ENCODE data around the gene PFKFB4.
"Not testable (repeated sequence)": the region's sequence is repeated elsewhere in the genome, so short reads cannot be mapped to it uniquely, and the experiment has no call there.

Gene PFKFB4

GRCh38 chr3:48530701-48531100, 25.9 kb downstream of the PFKFB4 start:
- not testable (repeated sequence) for DNase-seq (ENCODE audit: low read depth)

GRCh38 chr3:48528754-48529153, 27.8 kb downstream of the PFKFB4 start:
- DNase-seq (ENCODE audit: low read depth): no peak

DNA sequence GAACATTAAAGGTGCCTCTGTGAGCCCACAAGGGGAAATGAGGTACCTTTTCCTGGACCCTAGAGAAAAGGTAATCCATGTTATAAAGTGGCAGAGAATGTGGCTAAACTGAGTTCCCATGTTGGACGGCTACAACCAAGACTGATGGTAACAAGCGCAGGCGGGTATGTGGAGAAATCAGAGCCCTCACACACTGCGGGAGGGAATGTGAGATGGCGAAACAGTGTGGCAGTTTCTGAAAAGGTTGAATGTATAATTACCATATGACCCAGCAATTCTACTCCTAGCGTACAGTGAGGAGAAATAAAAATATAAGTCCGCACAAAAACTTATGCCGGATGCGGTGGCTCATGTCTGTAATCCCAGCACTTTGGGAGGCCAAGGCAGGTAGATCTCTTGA, 28.6 kb downstream of the PFKFB4 start:
- DNase-seq (ENCODE audit: low read depth): no peak

DNA sequence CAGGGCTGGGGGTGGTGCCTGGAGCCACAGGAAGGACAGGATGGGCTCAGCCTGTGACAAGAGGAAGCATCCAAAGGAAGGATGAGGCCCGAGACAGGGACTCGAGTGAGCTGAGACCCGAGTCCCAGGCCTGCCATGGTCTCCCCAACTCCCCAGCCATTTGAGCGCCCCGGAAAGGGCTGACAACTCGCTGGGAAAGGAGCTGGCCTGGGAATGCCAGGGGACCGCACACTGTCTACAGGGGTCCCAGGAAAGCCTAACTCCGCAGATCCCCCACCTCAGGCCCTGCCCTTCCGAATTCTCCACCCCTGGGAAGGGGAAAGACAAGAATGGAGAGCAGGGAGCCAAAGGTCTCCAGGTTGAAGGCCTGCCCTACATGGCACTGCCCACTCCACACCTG, 31.6 kb downstream of the PFKFB4 start:
- no peak for DNase-seq (ENCODE audit: low read depth)

DNA sequence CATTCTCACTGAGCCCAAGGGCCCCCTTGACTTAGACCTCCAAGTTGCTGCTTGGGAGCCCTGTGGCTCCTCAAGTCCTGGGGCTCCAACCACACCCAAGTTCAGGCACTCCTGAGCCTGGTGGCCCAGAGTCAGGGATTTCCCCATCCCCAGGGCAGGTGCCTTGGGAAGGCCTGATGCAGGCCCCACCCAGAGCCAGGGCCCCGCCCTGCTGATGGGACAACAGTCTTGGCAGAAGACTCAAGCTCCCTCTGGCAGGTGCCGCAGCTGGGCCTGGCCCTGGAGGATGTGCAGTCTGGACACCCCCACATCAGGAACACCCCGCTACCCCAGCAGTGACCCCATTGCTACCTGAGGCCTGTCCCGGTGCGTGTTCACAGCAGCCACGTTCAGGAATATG, 35.0 kb downstream of the PFKFB4 start:
- DNase-seq (ENCODE audit: low read depth): no peak

DNA sequence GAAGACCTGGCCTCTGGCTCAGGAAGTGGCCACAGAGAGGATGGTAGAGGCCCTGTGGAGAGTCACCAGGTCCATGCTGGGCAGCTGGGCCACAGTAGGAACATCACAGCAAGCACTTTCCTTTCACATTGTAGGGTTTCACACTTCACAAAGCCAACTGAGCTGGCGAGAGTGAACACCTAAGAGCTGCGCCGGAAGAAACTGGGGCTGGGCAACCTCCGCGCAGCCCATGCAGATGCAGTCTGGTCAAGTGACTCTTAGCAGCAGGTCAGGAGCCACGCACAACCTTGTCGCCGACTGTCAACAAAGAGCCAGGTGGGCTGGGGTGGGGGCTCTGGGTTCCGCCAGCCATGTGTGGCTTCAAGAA, 37.3 kb downstream of the PFKFB4 start:
- no peak for DNase-seq (ENCODE audit: low read depth)

DNA sequence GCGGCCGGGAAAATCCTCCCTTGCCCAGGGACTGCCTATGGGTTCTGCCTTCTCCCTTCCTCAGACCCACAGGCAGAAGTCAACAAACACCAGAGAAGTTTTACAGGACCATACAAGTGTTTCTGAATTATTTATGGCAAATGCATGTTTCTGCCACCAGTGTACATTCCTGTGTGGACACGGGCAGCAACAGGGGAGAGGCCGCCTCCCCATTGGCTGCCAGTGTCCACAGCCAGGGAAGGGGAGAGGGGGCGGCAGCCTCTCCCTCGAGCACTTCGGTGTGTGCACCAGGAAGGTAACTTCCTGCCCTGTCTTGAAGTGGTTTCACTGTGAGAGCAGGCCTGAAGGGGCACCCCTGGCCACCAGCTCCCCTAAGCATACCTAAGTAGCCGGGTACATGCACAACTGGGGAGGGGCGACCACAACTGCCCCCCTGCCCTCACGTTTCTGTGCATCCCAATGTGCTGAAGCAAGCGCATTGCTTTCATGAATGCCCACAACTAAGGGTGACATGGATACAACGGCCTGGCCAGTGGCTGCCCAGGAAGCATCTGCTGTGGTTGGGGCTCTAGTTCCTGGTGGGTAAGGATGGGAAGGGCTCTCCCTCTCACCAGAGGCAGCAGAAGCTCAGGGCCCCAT, 37.8 kb downstream of the PFKFB4 start:
- DNase-seq (ENCODE audit: low read depth): no peak

DNA sequence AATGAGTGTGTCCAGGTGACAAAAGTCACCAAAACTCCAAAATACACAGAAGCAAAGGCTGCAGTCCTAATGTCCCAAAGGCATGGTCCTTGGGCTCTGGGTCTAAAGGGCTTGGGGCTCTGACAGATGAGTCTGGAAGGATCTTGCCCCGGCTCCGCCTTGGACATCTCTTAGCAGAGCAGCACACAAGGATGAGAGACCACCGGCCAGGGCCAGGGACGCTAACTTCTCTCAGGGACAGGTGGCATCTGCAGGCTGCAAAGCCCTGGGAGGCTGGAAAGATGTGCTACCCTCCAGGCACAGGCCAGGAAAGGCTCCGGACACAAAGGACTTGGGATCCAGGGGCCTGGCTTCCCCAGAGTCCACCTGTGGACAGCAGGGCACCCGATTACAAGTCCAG, 38.5 kb downstream of the PFKFB4 start:
- DNase-seq (ENCODE audit: low read depth): no peak

- no peak for DNase-seq (ENCODE audit: low read depth)
Measured at GRCh38 chr3:48516571-48516970, 40.0 kb downstream of the PFKFB4 start.

DNA sequence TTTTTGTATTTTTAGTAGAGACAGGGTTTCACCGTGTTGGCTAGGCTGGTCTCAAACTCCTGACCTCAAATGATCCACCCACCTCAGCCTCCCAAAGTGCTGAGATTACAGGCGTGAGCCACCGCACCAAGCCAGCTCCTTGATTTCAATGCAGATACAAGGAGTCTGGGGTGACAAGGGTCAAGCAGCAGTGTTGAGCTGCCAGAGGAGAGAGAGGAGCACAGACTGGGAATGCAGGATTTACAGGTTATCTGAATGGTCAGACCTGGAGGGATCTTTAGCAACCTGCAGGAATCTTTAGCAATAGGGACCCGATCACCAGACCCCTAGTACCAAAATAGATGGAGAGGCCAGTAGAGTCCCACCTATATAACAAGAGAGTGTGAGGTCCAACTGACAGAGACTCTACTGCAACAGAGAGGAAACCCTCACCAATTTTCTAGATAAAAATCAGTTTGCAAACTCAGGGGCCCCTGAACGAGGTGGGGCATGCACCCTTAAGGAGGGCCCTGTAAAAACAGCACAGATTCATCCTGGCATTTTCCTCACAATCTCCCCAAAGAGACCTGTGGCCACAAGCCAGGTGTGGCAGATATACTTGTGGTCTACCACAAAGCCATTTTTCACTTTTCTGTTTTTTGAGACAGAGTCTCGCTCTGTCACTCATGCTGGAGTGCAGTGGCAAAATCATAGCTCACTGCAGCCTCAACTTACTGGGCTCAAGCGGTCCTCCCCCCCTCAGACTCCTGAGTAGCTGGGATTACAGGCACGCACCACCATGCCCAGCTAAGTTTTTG, 42.0 kb downstream of the PFKFB4 start:
- no peak for DNase-seq (ENCODE audit: low read depth)

- no peak for DNase-seq (ENCODE audit: low read depth)
Measured at GRCh38 chr3:48511551-48511950, 45.1 kb downstream of the PFKFB4 start.

GRCh38 chr3:48507256-48508061, 49.1 kb downstream of the PFKFB4 start:
- DNase-seq (ENCODE audit: low read depth): peak; percentile 68

- DNase-seq (ENCODE audit: low read depth): no peak
Measured at GRCh38 chr3:48505968-48506504, 50.6 kb downstream of the PFKFB4 start.

- DNase-seq (ENCODE audit: low read depth): no peak
Measured at GRCh38 chr3:48505146-48505545, 51.5 kb downstream of the PFKFB4 start.

- DNase-seq (ENCODE audit: low read depth): no peak
Measured at GRCh38 chr3:48504051-48504946, 52.3 kb downstream of the PFKFB4 start, which contains the start of gene SHISA5. TSS of gene SHISA5 (minus strand) at chr3:48504174. CDS start at chr3:48504094, 80 bp downstream.

DNA sequence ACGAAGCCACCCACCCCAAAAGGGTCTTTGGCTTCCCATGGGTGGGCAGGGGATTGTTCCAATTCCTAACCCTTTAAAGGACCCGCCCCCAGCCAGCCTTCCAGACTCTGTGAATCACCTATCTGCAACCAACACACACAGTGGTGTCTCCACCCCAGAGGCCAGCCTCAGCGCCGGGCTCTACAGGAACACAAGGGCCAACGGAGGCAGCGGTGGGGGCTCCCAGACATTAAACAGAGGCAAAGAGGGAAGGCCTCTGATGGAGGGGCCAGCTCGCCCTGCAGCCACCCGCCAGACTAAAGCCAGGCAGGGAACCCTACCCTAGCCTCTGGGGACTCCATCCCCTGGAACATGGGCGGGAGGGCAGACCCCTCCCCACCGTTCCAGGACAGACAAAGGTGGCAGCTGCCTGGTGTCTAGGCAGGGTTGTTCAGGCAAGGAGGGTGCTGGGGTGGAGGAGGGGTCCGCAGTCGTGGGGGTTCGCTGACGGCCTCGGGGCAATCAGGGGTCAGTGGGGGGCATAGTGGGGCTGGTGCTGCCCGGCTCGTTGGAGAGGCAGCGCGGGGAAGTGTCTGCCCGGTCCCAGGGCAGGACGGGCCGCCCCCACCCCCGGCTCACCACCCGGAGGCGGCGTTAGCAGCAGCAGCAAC, 53.1 kb downstream of the PFKFB4 start:
- DNase-seq (ENCODE audit: low read depth): no peak

GRCh38 chr3:48502728-48503168, 53.9 kb downstream of the PFKFB4 start:
- no peak for DNase-seq (ENCODE audit: low read depth)

DNA sequence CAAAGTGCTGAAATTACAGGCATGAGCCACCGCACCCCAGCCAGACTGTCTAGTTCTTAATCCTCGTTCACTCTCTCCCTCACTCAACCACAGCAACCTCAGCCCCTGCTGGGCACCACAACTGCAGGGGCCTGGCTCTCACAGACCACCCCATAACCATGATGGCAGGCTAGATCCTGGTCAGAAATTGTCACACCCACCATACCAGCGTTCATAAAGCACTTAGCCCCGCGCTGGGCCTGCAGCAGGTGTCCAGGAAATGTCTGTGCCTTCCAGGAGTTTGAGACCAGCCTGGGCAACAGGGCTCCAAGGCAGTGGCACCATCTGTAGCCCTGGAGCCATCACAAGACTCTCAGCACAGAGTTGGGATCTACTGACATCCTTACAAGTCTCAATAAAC, 54.5 kb downstream of the PFKFB4 start:
- DNase-seq (ENCODE audit: low read depth): no peak

- no peak for DNase-seq (ENCODE audit: low read depth)
Measured at GRCh38 chr3:48501196-48501595, 55.4 kb downstream of the PFKFB4 start.

GRCh38 chr3:48500656-48501055, 55.9 kb downstream of the PFKFB4 start:
- DNase-seq (ENCODE audit: low read depth): no peak

DNA sequence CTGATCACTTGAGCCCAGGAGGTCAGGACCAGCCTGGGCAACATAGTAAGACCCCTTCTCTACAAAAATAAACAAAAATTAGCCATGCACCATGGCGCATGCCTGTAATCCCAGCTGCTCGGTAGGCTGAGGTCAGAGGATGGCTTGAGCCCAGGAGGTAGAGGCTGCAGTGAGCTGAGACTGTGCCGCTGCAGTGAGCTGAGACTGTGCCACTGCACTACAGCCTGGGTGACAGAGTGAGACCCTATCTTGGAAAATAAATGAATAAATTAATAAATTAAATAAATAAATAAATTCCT, 63.5 kb downstream of the PFKFB4 start:
- DNase-seq (ENCODE audit: low read depth): no peak

All from stimulated activated CD8-positive, alpha-beta memory T cell treated with anti-CD3 and anti-CD28 coated beads, Interleukin-12 subunit alpha, Interleukin-12 subunit beta, amount 100 ng/mL, for 1 hour (primary cell).